Activated CD4-positive, alpha-beta T cell treated with anti-CD3 and anti-CD28 coated beads for 36 hours (primary cell): ENCODE data around the gene AARSD1. TPM values are rescaled to one million over a fixed set of nuclear protein-coding genes. Genes with fewer than 3 reads are reported as not detected.
"Not testable (repeated sequence)": the region's sequence is repeated elsewhere in the genome, so short reads cannot be mapped to it uniquely, and the experiment has no call there.

ENCODE experiments used
- ATAC-seq: fragments of 200-7000 bp; cut with Tn5 transposase; one replicate; pipeline ENCODE4 v1.10.0; 2021; ENCODE audit warnings: mild to moderate bottlenecking, moderate library complexity
- CTCF ChIA-PET: fragments of 350-600 bp; sonication (Branson Sonifier 250); formaldehyde crosslinking; loops from one replicate; lab custom pipeline; 2021; ENCODE audit warnings: antibody characterized with exemption; lab: Charles Lee
- POLR2A ChIA-PET: fragments of 350-600 bp; sonication (Branson Sonifier 250); formaldehyde crosslinking; loops from one replicate; lab custom pipeline; 2021; ENCODE audit warnings: antibody characterized with exemption, inconsistent platforms; lab: Charles Lee
- DNase-seq: peaks from one replicate; pipeline ENCODE4 v3.0.0-alpha.2; 2020
- H3K27ac Mint-ChIP-seq: one replicate; pipeline ENCODE4 v1.8.0; 2021; ENCODE audit warnings: mixed read lengths
- H3K27me3 Mint-ChIP-seq: one replicate; pipeline ENCODE4 v1.8.0; 2021; ENCODE audit warnings: mixed read lengths
- H3K36me3 Mint-ChIP-seq: one replicate; pipeline ENCODE4 v1.8.0; 2021; ENCODE audit warnings: low read depth, mixed read lengths
- H3K4me1 Mint-ChIP-seq: one replicate; pipeline ENCODE4 v1.8.0; 2021; ENCODE audit warnings: mixed read lengths
- H3K4me3 Mint-ChIP-seq: one replicate; pipeline ENCODE4 v1.8.0; 2021; ENCODE audit warnings: mild to moderate bottlenecking, moderate library complexity, mixed read lengths
- H3K9me3 Mint-ChIP-seq: one replicate; pipeline ENCODE4 v1.8.0; 2021; ENCODE audit warnings: low read depth, mixed read lengths
- intact Hi-C, 2 experiments: fragments of 100-400 bp; cut with DNase I in 1 of 2; cut with micrococcal nuclease in 1 of 2; formaldehyde crosslinking; loops; one replicate each; pipeline versions ENCODE4 v1.14.2 to v1.15.1; 2022 to 2024; cut with DNase I, micrococcal nuclease
- total RNA-seq, 2 experiments: library from RNA; stranded (reverse); gene quantifications; one replicate each; pipeline ENCODE4 v1.2.3, GENCODE V29; 2021

Gene AARSD1
- total RNA-seq, 2 experiments from 2014 or later: 40.8 to 58.6 TPM

GRCh38 chr17:42980766-42981397 lies 16.6 kb upstream of the AARSD1 start:
- Mint-ChIP-seq H3K9me3 (no peaks in the 10 kb centered on the region), H3K36me3 (peaks cover 27% of the 10 kb centered on the region), H3K27me3 (no peaks in the 10 kb centered on the region), H3K4me1 (peaks cover 32% of the 10 kb centered on the region), H3K4me3 (peak overlapping the region; percentile 99), H3K27ac (peak overlapping the region; percentile 96)
- DNase-seq (peak; percentile 87), ATAC-seq (peak; percentile 87)
- ChIA-PET CTCF (interaction anchor here (0.6 to 2.0 kb wide), 2 partner anchors 17 to 52 kb away, joined by 3 to 5 read pairs; partner anchors contain the start of gene RPL27), POLR2A (interaction anchor here (0.5 kb wide), 1 partner anchor 22 kb away, joined by 3 read pairs; no protein-coding TSS in a partner anchor)
- intact Hi-C loops: loop anchor here (1.0 to 5.0 kb wide), 13 partner anchors 17 to 1014 kb away; partner anchors contain the start of genes AARSD1 (in 2 of the 2), PSME3 (in 2 of the 2), RPL27 (in 2 of the 2) and BECN1 (in 1 of the 2)

- H3K9me3 Mint-ChIP-seq: no peaks in the 10 kb centered on the region
- peaks cover 23% of the 10 kb centered on the region for H3K36me3 Mint-ChIP-seq
- POLR2A ChIA-PET: no interaction called here
- H3K4me3 Mint-ChIP-seq: peak within 1 kb of the TSS; percentile 99
- intact Hi-C loops: loop anchor here (1.0 to 5.0 kb wide), 12 partner anchors 16 to 1013 kb away; partner anchors contain the start of genes RPL27 (in 2 of the 2), AARSD1 (in 1 of the 2), BECN1 (in 1 of the 2) and BRCA1 (in 1 of the 2)
- peaks cover 32% of the 10 kb centered on the region for H3K4me1 Mint-ChIP-seq
- ATAC-seq (peak; percentile 78), DNase-seq (peak; percentile 95)
- CTCF ChIA-PET: interaction anchor here (0.7 to 2.0 kb wide), 3 partner anchors 16 to 344 kb away, joined by 3 to 5 read pairs (median 4); partner anchors contain the start of gene RPL27
- no peaks in the 10 kb centered on the region for H3K27me3 Mint-ChIP-seq
- H3K27ac Mint-ChIP-seq: peak within 1 kb of the TSS; percentile 98
These were observed 16.1 kb upstream of the AARSD1 start, which contains the start of gene RUNDC1 for GRCh38 chr17:42980274-42980765. TSS of gene RUNDC1 (plus strand) at chr17:42980565. CDS start at chr17:42980577, 12 bp downstream.

- no peaks in the 10 kb centered on the region for H3K9me3 Mint-ChIP-seq
- ATAC-seq (peak; percentile 60), DNase-seq (peak; percentile 65)
- intact Hi-C loops: loop anchor here (1.0 to 5.0 kb wide), 12 partner anchors 15 to 1012 kb away; partner anchors contain the start of genes RPL27 (in 2 of the 2), AARSD1 (in 1 of the 2), BECN1 (in 1 of the 2) and BRCA1 (in 1 of the 2)
- peak within 1 kb of the TSS; percentile 99 for H3K4me3 Mint-ChIP-seq
- peak within 1 kb of the TSS; percentile 98 for H3K27ac Mint-ChIP-seq
- H3K36me3 Mint-ChIP-seq: peaks cover 17% of the 10 kb centered on the region
- ChIA-PET CTCF (interaction anchor here (0.7 to 1.5 kb wide), 4 partner anchors 15 to 345 kb away, joined by 3 to 5 read pairs (median 4); partner anchors contain the start of gene RPL27), POLR2A (no interaction called here)
- no peaks in the 10 kb centered on the region for H3K27me3 Mint-ChIP-seq
- peaks cover 30% of the 10 kb centered on the region for H3K4me1 Mint-ChIP-seq
These were observed 15.4 kb upstream of the AARSD1 start, which contains the start of gene PTGES3L for GRCh38 chr17:42979511-42980273. TSS of gene PTGES3L (minus strand) at chr17:42980080. CDS start at chr17:42980053, 27 bp downstream.

GRCh38 chr17:42975701-42976100 lies 11.4 kb upstream of the AARSD1 start:
- H3K9me3 Mint-ChIP-seq, H3K4me3 Mint-ChIP-seq, H3K36me3 Mint-ChIP-seq, DNase-seq, CTCF ChIA-PET, H3K27ac Mint-ChIP-seq, intact Hi-C loops, H3K27me3 Mint-ChIP-seq, POLR2A ChIA-PET, ATAC-seq: not testable (repeated sequence)
- peaks cover 13% of the 10 kb centered on the region for H3K4me1 Mint-ChIP-seq

- DNase-seq (no peak), ATAC-seq (no peak)
- intact Hi-C loops: no loop called here
- H3K9me3 Mint-ChIP-seq: no peaks in the 10 kb centered on the region
- no peaks in the 10 kb centered on the region for H3K27me3 Mint-ChIP-seq
- H3K36me3 Mint-ChIP-seq: no peaks in the 10 kb centered on the region
- no peak overlapping the region for H3K4me3 Mint-ChIP-seq
- ChIA-PET CTCF (interaction anchor here (0.7 kb wide), 1 partner anchor 707 kb away, joined by 3 read pairs; no protein-coding TSS in a partner anchor), POLR2A (no interaction called here)
- H3K4me1 Mint-ChIP-seq: peaks cover 11% of the 10 kb centered on the region
- no peak overlapping the region for H3K27ac Mint-ChIP-seq
These were observed 11.0 kb upstream of the AARSD1 start for GRCh38 chr17:42975265-42975664.

- H3K9me3 Mint-ChIP-seq, H3K36me3 Mint-ChIP-seq, CTCF ChIA-PET, H3K27me3 Mint-ChIP-seq, H3K4me3 Mint-ChIP-seq, H3K27ac Mint-ChIP-seq, intact Hi-C loops, H3K4me1 Mint-ChIP-seq, ATAC-seq, POLR2A ChIA-PET, DNase-seq: not testable (repeated sequence)
These were observed 9.1 kb upstream of the AARSD1 start for GRCh38 chr17:42973323-42973722.

- no peak for DNase-seq
- ChIA-PET POLR2A (no interaction called here), CTCF (interaction anchor here (0.6 kb wide), 1 partner anchor 246 kb away, joined by 3 read pairs; no protein-coding TSS in a partner anchor)
- peaks cover 6% of the 10 kb centered on the region for H3K4me1 Mint-ChIP-seq
- no peaks in the 10 kb centered on the region for H3K27me3 Mint-ChIP-seq
- H3K36me3 Mint-ChIP-seq: no peaks in the 10 kb centered on the region
- no peak for ATAC-seq
- intact Hi-C loops: no loop called here
- H3K9me3 Mint-ChIP-seq: no peaks in the 10 kb centered on the region
- no peak overlapping the region for H3K27ac Mint-ChIP-seq
- no peak overlapping the region for H3K4me3 Mint-ChIP-seq
These were observed 7.3 kb upstream of the AARSD1 start for GRCh38 chr17:42971589-42971988.

GRCh38 chr17:42969001-42969581 lies 4.8 kb upstream of the AARSD1 start:
- intact Hi-C loops: no loop called here
- CTCF ChIA-PET: interaction anchor here (0.6 to 2.1 kb wide), 2 partner anchors 28 to 474 kb away, joined by 3 to 7 read pairs; partner anchors contain the start of gene RPL27
- no peaks in the 10 kb centered on the region for H3K27me3 Mint-ChIP-seq
- H3K9me3 Mint-ChIP-seq: no peaks in the 10 kb centered on the region
- H3K4me1 Mint-ChIP-seq: peaks cover 11% of the 10 kb centered on the region
- POLR2A ChIA-PET: interaction anchor here (0.6 to 1.0 kb wide), 2 partner anchors 29 to 421 kb away, joined by 3 to 4 read pairs; partner anchors contain the start of gene RPL27
- peak overlapping the region; percentile 60 for H3K27ac Mint-ChIP-seq
- peak; percentile 44 for DNase-seq
- H3K36me3 Mint-ChIP-seq: peaks cover 5% of the 10 kb centered on the region
- peak; percentile 24 for ATAC-seq
- no peak overlapping the region for H3K4me3 Mint-ChIP-seq

- no peaks in the 10 kb centered on the region for H3K27me3 Mint-ChIP-seq
- intact Hi-C loops: no loop called here
- ChIA-PET POLR2A (no interaction called here), CTCF (interaction anchor here (0.7 to 2.1 kb wide), 3 partner anchors 30 to 288 kb away, joined by 3 to 7 read pairs (median 3); partner anchors contain the start of gene RPL27)
- H3K27ac Mint-ChIP-seq: no peak overlapping the region
- H3K36me3 Mint-ChIP-seq: peaks cover 9% of the 10 kb centered on the region
- peaks cover 16% of the 10 kb centered on the region for H3K4me1 Mint-ChIP-seq
- no peak for DNase-seq
- H3K9me3 Mint-ChIP-seq: no peaks in the 10 kb centered on the region
- no peak overlapping the region for H3K4me3 Mint-ChIP-seq
- no peak for ATAC-seq
These were observed 3.7 kb upstream of the AARSD1 start for GRCh38 chr17:42967925-42968324.

GRCh38 chr17:42953669-42954068 lies 10.6 kb downstream of the AARSD1 start:
- ChIA-PET POLR2A (interaction anchor here (1.0 kb wide), 1 partner anchor 142 kb away, joined by 3 read pairs; no protein-coding TSS in a partner anchor), CTCF (no interaction called here)
- ATAC-seq (no peak), DNase-seq (no peak)
- no peaks in the 10 kb centered on the region for H3K27me3 Mint-ChIP-seq
- H3K4me3 Mint-ChIP-seq: no peak overlapping the region
- H3K4me1 Mint-ChIP-seq: no peaks in the 10 kb centered on the region
- H3K9me3 Mint-ChIP-seq: no peaks in the 10 kb centered on the region
- intact Hi-C loops: no loop called here
- no peak overlapping the region for H3K27ac Mint-ChIP-seq
- peaks cover 60% of the 10 kb centered on the region for H3K36me3 Mint-ChIP-seq
